Astrocyte (in vitro differentiated cells and primary cell): ENCODE data around the gene TOM1L2. TPM values are rescaled to one million over a fixed set of nuclear protein-coding genes. Genes with fewer than 3 reads are reported as not detected.

Experiments
- DNase-seq: peaks from one replicate; pipeline ENCODE4 v3.0.0-alpha.2; 2010; ENCODE audit warnings: low read depth
- FAIRE-seq: peaks from 2 replicates; lab custom pipeline; 2011; peaks lifted over from hg19 to GRCh38; lab: Jason Lieb, UNC
- H2AFZ ChIP-seq: 2 replicates; pipeline ENCODE4 v1.6.0; 2012; ENCODE audit warnings: low read depth, low read length, inconsistent platforms
- H3K27ac ChIP-seq: 2 replicates; pipeline ENCODE4 v1.5.1; 2011; ENCODE audit warnings: low read depth, low read length, inconsistent platforms
- H3K27me3 ChIP-seq: 2 replicates; pipeline ENCODE4 v1.6.0; 2011; ENCODE audit warnings: low read length, inconsistent platforms; ENCODE audit not compliant: insufficient read depth
- H3K36me3 ChIP-seq: 2 replicates; pipeline ENCODE4 v1.5.1; 2011; ENCODE audit warnings: low read length, inconsistent platforms; ENCODE audit not compliant: insufficient read depth
- H3K4me1 ChIP-seq: 2 replicates; pipeline ENCODE4 v1.5.1; 2011; ENCODE audit warnings: low read length, inconsistent platforms; ENCODE audit not compliant: insufficient read depth
- H3K4me2 ChIP-seq: 2 replicates; pipeline ENCODE4 v1.6.0; 2012; ENCODE audit warnings: low read length, inconsistent platforms
- H3K4me3 ChIP-seq: 2 replicates; pipeline ENCODE4 v1.5.1; 2011; ENCODE audit warnings: low read depth, mild to moderate bottlenecking, low read length, inconsistent platforms; ENCODE audit not compliant: insufficient read depth
- H3K79me2 ChIP-seq: 2 replicates; pipeline ENCODE4 v1.6.0; 2012; ENCODE audit warnings: mild to moderate bottlenecking, low read length, inconsistent platforms; ENCODE audit not compliant: insufficient read depth
- H3K9ac ChIP-seq: 2 replicates; pipeline ENCODE4 v1.6.0; 2012; ENCODE audit warnings: mild to moderate bottlenecking, low read length, inconsistent platforms
- H3K9me3 ChIP-seq: 2 replicates; pipeline ENCODE4 v1.5.1; 2012; ENCODE audit warnings: low read depth, mild to moderate bottlenecking, low read length, inconsistent platforms; ENCODE audit not compliant: insufficient read depth
- H4K20me1 ChIP-seq: 2 replicates; pipeline ENCODE4 v1.6.0; 2012; ENCODE audit warnings: low read length, inconsistent platforms; ENCODE audit not compliant: insufficient read depth
- H3K27ac Mint-ChIP-seq: one replicate; pipeline ENCODE4 v1.8.0; 2021; ENCODE audit warnings: mild to moderate bottlenecking, mixed read lengths; ENCODE audit not compliant: unreplicated experiment
- H3K27me3 Mint-ChIP-seq: one replicate; pipeline ENCODE4 v1.8.0; 2021; ENCODE audit warnings: low read depth, mixed read lengths; ENCODE audit not compliant: unreplicated experiment
- H3K36me3 Mint-ChIP-seq: one replicate; pipeline ENCODE4 v1.8.0; 2021; ENCODE audit warnings: low read depth, mixed read lengths; ENCODE audit not compliant: unreplicated experiment
- H3K4me1 Mint-ChIP-seq: one replicate; pipeline ENCODE4 v1.8.0; 2021; ENCODE audit warnings: low read depth, mixed read lengths; ENCODE audit not compliant: unreplicated experiment
- H3K4me3 Mint-ChIP-seq: one replicate; pipeline ENCODE4 v1.8.0; 2021; ENCODE audit warnings: mild to moderate bottlenecking, moderate library complexity, mixed read lengths; ENCODE audit not compliant: unreplicated experiment
- H3K9me3 Mint-ChIP-seq: one replicate; pipeline ENCODE4 v1.8.0; 2021; ENCODE audit warnings: mild to moderate bottlenecking, mixed read lengths; ENCODE audit not compliant: unreplicated experiment
- CTCF ChIP-seq: IDR thresholded peaks from 2 replicates; pipeline ENCODE4 v1.5.1; 2011; ENCODE audit warnings: low read depth, mild to moderate bottlenecking, inconsistent platforms, low read length, moderate library complexity; ENCODE audit not compliant: insufficient read depth
- EZH2 ChIP-seq: IDR thresholded peaks from 2 replicates; pipeline ENCODE4 v1.6.1; 2012; ENCODE audit warnings: mild to moderate bottlenecking, low read length, inconsistent platforms; ENCODE audit not compliant: insufficient read depth
- total RNA-seq: library from RNA; stranded (reverse); gene quantifications from 2 replicates; pipeline ENCODE4 v1.2.1, GENCODE V29; 2021

The TOM1L2 gene
- total RNA-seq, 1 donor from 2014 or later: 54.4 TPM

GRCh38 chr17:17833658-17834357 lies 138.4 kb downstream of the TOM1L2 start:
- Mint-ChIP-seq H3K9me3 (no peaks in the 10 kb centered on the region), H3K36me3 (peaks cover 13% of the 10 kb centered on the region), H3K4me1 (peaks cover 25% of the 10 kb centered on the region), H3K27me3 (no peaks in the 10 kb centered on the region), H3K27ac (peak overlapping the region; percentile 66), H3K4me3 (peak overlapping the region; percentile 94)
- Histone ChIP-seq H3K36me3 (no peaks in the 10 kb centered on the region), H3K4me2 (peak overlapping the region; percentile 97), H3K4me3 (no peak overlapping the region), H3K9me3 (no peaks in the 10 kb centered on the region), H3K4me1 (peaks cover 34% of the 10 kb centered on the region), H4K20me1 (peaks cover 61% of the 10 kb centered on the region), H3K27me3 (no peaks in the 10 kb centered on the region), H3K9ac (peak overlapping the region; percentile 35), H3K79me2 (peaks cover 73% of the 10 kb centered on the region), H3K27ac (no peak overlapping the region), H2AFZ (no peak overlapping the region)
- TF ChIP-seq CTCF (no peak), EZH2 (no peak)
- DNase-seq (no peak), FAIRE-seq (no peak)

GRCh38 chr17:17832032-17832363 lies 140.2 kb downstream of the TOM1L2 start:
- DNase-seq: no peak
- Mint-ChIP-seq H3K9me3 (no peaks in the 10 kb centered on the region), H3K4me3 (no peak overlapping the region), H3K27me3 (no peaks in the 10 kb centered on the region), H3K27ac (no peak overlapping the region), H3K4me1 (peaks cover 12% of the 10 kb centered on the region), H3K36me3 (peaks cover 13% of the 10 kb centered on the region)
- H4K20me1 ChIP-seq: peaks cover 79% of the 10 kb centered on the region
- no peak for FAIRE-seq
- H2AFZ ChIP-seq: no peak overlapping the region
- H3K79me2 ChIP-seq: peaks cover 91% of the 10 kb centered on the region
- H3K27me3 ChIP-seq: no peaks in the 10 kb centered on the region
- H3K4me3 ChIP-seq: no peak overlapping the region
- H3K27ac ChIP-seq: no peak overlapping the region
- no peaks in the 10 kb centered on the region for H3K36me3 ChIP-seq
- no peaks in the 10 kb centered on the region for H3K9me3 ChIP-seq
- peaks cover 19% of the 10 kb centered on the region for H3K4me1 ChIP-seq
- H3K4me2 ChIP-seq: peak overlapping the region; percentile 15
- TF ChIP-seq EZH2: no peak
- no peak for TF ChIP-seq CTCF
- no peak overlapping the region for H3K9ac ChIP-seq
